Mucosa of stomach (tissue), 1 donor: ENCODE measurements around the gene EPS15.
A peak's percentile ranks its signal among the peaks of the same experiment; 100 is the strongest.

ENCODE experiments used
- H3K27me3 ChIP-seq: one replicate; pipeline ENCODE4 v1.7.0; 2013; ENCODE audit warnings: mild to moderate bottlenecking, low read length; ENCODE audit not compliant: control insufficient read depth, insufficient read depth
- H3K36me3 ChIP-seq: one replicate; pipeline ENCODE4 v1.7.0; 2013; ENCODE audit warnings: low read length; ENCODE audit not compliant: control insufficient read depth, insufficient read depth
- H3K4me1 ChIP-seq: one replicate; pipeline ENCODE4 v1.7.0; 2013; ENCODE audit warnings: mild to moderate bottlenecking, low read length; ENCODE audit not compliant: control insufficient read depth, insufficient read depth
- H3K4me3 ChIP-seq: one replicate; pipeline ENCODE4 v1.7.0; 2013; ENCODE audit warnings: low read length
- H3K9ac ChIP-seq: one replicate; pipeline ENCODE4 v1.7.0; 2013; ENCODE audit warnings: mild to moderate bottlenecking, low read length, moderate library complexity
- H3K9me3 ChIP-seq: one replicate; pipeline ENCODE4 v1.7.0; 2013; ENCODE audit warnings: mild to moderate bottlenecking, low read length, moderate library complexity; ENCODE audit not compliant: control insufficient read depth
- donor health status: Pancreatic carcinoma.

EPS15 gene

DNA sequence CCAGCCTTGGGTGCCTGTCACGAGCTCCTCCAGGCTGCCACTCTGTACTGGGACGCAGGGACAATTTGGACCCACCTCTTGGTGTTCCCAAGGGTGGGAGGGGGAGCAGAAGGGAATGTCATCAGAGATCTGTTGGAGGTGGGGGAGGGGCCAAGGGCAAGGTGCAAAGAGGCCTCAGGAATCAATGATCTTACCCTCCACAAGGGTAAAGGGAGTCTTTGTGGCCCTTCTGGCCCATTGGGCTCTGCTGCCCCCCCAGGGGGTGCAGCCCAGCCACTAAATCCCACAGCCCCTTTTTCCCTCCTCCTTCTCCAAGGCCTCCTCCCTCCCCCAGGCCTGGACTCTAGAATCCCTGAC, 197.2 kb downstream of the EPS15 start:
- H3K36me3 ChIP-seq: no peaks in the 10 kb centered on the region
- H3K4me3 ChIP-seq: no peak overlapping the region
- H3K27me3 ChIP-seq: no peaks in the 10 kb centered on the region
- no peaks in the 10 kb centered on the region for H3K9me3 ChIP-seq
- no peak overlapping the region for H3K9ac ChIP-seq
- H3K4me1 ChIP-seq: peaks cover 28% of the 10 kb centered on the region

DNA sequence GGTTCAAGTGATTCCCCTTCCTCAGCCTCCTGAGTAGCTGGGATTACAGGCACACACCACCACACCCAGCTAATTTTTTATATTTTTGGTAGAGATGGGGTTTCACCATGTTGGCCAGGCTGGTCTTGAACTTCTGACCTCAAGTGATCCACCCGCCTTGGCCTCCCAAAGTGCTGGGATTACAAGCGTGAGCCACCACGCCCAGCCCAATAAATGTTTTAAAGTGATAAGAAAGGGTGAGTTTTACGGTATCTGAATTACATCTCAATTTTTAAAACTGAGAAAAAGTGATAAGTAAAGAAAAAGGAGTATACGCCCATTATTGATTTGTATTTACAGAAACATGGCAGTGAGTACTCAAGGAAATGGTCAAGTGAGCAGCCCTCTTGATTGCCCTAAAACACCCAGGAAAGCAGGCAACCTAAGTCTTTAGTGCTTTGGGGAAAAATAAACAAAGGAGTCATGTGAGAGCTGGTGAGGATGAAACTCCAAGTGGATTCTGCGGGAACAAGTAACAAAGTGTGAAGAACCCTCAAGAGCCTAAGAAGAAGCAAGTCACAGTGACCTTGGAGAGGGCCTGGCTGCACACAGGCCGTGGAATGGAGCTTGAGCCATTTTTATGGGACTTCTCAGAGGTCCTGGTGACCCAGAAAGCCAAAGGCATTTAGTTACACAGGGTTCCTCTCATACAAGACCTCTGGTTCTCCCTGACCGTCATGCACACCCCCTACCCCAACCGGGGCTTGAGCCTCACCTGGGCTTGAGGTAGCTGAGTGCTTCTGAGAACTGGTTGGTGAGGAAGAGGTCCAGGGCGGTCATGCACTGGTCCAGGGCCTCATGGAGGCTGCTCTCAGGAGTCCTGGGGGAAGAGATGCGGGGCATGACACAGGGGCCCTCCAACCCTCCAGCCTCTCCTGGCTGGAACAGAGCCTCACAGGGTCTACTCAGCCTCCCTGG, 197.8 kb downstream of the EPS15 start:
- H3K36me3 ChIP-seq: no peaks in the 10 kb centered on the region
- H3K4me3 ChIP-seq: no peak overlapping the region
- H3K9ac ChIP-seq: no peak overlapping the region
- no peaks in the 10 kb centered on the region for H3K27me3 ChIP-seq
- peaks cover 24% of the 10 kb centered on the region for H3K4me1 ChIP-seq
- H3K9me3 ChIP-seq: no peaks in the 10 kb centered on the region

DNA sequence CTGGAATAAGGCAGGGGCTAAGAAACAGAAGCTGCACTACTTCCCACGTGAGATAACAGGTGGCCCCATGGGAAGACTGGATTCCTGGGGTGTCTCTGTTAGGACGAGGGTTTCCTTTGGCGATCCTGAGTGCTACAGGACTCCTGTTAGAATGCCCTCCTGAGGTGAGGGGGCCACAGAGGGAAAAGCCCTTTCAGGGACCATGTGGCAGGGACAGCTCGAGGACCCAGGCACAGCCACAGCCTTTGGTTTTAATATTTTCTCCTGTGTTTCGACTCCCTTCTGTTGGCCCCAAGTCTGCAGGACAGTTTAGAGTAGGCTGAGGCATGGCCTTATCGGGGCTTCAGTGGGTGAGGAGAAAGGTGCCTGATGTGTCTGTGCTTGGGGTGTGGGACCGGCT, 201.3 kb downstream of the EPS15 start:
- Histone ChIP-seq H3K9me3 (no peaks in the 10 kb centered on the region), H3K27me3 (no peaks in the 10 kb centered on the region), H3K4me3 (no peak overlapping the region), H3K4me1 (peaks cover 29% of the 10 kb centered on the region), H3K9ac (no peak overlapping the region), H3K36me3 (peaks cover under 1% of the 10 kb centered on the region)

DNA sequence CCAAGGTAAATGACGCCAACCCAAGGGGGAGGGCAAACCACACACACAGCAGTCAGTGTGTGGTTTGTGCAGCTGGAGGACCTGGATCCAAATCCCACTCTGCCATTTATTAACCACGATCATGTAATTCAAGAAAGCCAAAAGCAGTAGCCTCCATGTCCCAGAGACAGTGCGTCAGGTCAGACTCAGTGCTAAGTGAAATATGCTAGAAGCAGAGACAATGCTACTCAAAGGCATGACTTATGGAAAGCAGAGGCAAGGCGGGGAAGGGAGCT, 202.3 kb downstream of the EPS15 start:
- Histone ChIP-seq H3K36me3 (peaks cover 9% of the 10 kb centered on the region), H3K4me3 (no peak overlapping the region), H3K9ac (no peak overlapping the region), H3K27me3 (no peaks in the 10 kb centered on the region), H3K9me3 (no peaks in the 10 kb centered on the region), H3K4me1 (peaks cover 29% of the 10 kb centered on the region)

DNA sequence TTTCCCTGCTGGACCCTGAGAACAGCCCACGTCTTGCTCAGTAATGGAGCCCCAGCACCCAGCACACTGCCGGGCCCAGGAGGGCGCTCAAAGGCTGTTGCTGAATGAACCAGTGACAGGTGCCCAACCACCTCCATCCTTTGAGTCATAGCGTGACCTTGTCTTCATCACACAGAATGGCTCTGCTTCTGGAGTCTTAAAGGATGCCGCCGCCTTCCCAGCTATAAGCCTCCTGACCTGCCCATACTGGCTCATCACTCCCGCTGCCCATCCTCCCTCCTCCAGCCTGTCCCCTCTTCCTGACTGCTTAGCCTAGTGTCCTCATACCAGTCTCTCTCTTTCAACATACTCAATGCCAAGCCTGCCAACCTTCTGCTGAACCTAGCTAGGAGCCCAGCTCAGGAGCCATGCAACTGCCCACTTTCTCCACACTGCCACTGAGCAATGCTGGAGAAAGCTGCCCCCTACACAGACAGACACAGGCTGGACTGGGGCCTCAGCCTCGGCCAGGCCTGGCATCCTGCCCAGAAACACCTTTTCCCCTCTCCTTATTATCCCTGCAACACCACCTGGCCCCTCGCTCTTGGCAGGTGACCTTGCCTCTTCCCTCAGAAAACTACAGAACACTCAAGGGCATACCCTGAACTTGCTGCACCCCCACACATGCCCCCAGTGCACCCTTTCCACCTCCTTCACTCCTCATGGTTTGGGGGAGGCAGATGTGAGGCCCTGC, 202.8 kb downstream of the EPS15 start:
- H3K27me3 ChIP-seq: no peaks in the 10 kb centered on the region
- H3K36me3 ChIP-seq: peaks cover 9% of the 10 kb centered on the region
- H3K9me3 ChIP-seq: no peaks in the 10 kb centered on the region
- no peak overlapping the region for H3K9ac ChIP-seq
- peaks cover 25% of the 10 kb centered on the region for H3K4me1 ChIP-seq
- H3K4me3 ChIP-seq: no peak overlapping the region

DNA sequence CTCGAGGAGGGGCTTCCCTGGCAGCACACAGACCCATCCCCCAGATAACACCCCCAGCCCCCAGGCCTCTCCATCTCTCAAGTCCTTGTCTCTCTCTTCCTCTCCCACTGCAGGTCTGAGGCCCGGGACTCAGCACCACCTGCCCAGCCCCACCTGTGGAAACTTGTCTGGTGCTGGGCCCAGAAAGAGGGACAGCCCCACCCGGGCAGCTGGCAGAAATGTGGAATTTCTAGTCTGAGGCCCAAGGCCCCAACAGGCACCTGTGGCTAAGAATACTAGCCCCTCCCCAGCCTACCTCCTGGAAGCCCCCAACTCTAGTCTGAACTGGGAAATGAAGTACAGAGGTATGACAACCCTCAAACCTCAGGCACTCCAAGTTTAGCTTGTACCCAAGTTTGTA, 204.1 kb downstream of the EPS15 start:
- Histone ChIP-seq H3K27me3 (no peaks in the 10 kb centered on the region), H3K9ac (no peak overlapping the region), H3K9me3 (no peaks in the 10 kb centered on the region), H3K4me1 (peaks cover 22% of the 10 kb centered on the region), H3K4me3 (no peak overlapping the region), H3K36me3 (peaks cover 9% of the 10 kb centered on the region)

DNA sequence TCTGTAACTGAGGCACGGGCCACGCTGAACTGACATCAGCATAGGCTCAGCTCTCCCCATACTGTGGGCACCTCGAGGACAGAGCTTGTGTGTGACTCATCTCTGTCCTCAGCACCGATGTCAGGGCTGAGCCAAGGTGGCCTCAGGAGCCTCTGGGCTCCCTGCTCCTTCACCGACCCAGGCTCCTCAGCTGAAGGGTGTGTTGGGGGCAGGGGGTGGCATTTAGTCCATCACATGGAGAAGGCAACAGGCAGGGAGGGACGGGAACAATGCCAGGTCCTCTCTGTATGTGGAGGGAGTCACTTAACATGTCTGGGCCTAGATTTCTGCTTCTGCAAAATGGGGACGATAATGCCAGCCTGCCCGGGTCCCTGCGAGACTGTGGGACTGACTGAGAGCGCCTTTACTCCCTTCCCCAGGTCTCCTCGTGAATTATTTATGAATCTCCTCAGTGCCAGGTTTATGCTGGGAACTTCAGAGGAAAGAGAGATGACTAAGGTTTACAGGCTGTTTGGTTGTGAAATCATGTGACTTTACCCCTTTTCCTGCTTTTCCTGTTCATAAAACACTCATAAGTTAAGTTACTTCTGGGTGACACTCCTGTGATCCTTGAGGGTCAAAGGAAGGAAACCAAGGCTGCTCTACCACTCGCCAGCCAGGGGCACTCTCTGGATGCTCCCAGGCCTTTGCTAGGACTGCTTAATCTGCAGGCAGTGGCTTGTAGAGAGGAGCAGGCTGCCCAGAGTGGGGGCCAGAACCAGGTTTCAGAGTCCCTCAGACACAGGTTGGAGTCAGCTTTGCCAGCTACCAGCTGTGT, 204.9 kb downstream of the EPS15 start:
- H3K36me3 ChIP-seq: peaks cover 9% of the 10 kb centered on the region
- no peaks in the 10 kb centered on the region for H3K27me3 ChIP-seq
- peaks cover 26% of the 10 kb centered on the region for H3K4me1 ChIP-seq
- H3K9me3 ChIP-seq: no peaks in the 10 kb centered on the region
- peak overlapping the region; percentile 13 for H3K9ac ChIP-seq
- H3K4me3 ChIP-seq: no peak overlapping the region

DNA sequence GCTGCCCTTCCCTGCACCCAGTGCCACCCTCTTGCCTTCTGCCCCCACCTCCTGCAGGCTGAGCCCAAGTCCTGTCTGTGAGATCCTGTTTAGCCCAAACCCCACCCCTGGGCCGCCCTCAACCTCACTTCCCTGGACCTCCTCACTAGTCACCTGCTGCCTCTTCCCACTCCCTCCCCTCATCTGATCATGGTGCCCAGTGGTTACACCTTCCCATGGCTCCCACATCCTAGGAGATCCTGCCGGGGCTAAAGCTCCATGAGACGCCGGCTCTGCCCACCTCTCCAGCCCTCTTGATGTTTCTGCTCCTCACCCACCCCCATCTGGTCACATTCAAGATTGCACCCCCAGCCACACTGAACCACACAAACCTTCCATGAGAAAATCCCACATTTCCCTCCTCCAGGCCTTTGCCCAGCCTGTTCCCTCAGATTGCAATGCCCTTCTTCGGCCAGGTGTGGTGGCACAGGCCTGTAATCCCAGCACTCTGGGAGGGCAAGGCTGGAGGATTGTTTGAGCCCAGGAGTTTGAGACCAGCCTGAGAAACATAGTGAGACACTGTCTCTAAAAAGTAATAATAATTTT, 205.7 kb downstream of the EPS15 start:
- peaks cover 26% of the 10 kb centered on the region for H3K4me1 ChIP-seq
- H3K9ac ChIP-seq: no peak overlapping the region
- no peak overlapping the region for H3K4me3 ChIP-seq
- H3K36me3 ChIP-seq: peaks cover 9% of the 10 kb centered on the region
- H3K27me3 ChIP-seq: no peaks in the 10 kb centered on the region
- no peaks in the 10 kb centered on the region for H3K9me3 ChIP-seq

DNA sequence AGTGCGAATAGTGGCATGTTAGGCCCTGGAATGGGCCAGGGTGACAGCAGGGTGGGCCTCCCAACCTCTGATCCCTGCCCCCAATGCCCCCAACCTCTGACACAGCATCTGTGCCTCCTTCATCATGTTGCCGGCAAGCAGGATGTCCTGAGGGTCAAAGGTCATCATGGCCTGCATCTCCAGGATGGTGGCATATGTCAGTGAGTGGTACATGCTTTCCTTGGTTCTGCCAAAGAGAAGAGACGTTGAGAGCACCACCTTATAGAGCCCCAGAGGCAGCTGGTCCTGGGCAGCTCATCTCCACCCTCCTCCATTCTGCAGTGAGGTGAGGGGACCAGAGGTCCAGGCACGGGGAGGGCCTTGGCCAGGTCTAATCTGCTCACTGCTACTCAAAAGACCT, 206.3 kb downstream of the EPS15 start:
- no peak overlapping the region for H3K4me3 ChIP-seq

DNA sequence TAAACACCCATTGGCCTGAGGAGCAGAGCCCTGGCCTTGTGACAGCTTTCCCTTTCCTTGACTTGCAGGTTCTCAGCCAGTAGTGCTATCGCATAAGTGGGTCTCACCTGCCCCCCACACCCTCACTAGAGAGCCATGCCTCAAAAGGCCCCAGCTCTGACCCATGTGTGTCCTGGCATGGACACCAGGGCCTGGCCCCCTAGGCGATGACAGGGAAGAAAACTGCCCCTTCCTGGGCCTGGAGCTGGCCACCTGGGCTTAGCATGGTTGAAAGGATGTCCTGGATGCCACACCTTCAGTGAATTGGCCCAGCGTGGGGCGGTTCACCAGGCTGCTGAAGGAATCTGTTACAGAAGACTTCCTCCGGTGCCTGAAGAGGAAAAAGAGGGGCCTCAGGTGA, 207.2 kb downstream of the EPS15 start:
- Histone ChIP-seq H3K4me3 (no peak overlapping the region), H3K4me1 (peaks cover 25% of the 10 kb centered on the region), H3K36me3 (peaks cover 9% of the 10 kb centered on the region), H3K27me3 (no peaks in the 10 kb centered on the region), H3K9ac (no peak overlapping the region), H3K9me3 (no peaks in the 10 kb centered on the region)

More for the DNA sequence above, 206.3 kb downstream of the EPS15 start:
- peaks cover 26% of the 10 kb centered on the region for H3K4me1 ChIP-seq
- H3K9me3 ChIP-seq: no peaks in the 10 kb centered on the region
- no peaks in the 10 kb centered on the region for H3K27me3 ChIP-seq
- peaks cover 9% of the 10 kb centered on the region for H3K36me3 ChIP-seq
- H3K9ac ChIP-seq: no peak overlapping the region

DNA sequence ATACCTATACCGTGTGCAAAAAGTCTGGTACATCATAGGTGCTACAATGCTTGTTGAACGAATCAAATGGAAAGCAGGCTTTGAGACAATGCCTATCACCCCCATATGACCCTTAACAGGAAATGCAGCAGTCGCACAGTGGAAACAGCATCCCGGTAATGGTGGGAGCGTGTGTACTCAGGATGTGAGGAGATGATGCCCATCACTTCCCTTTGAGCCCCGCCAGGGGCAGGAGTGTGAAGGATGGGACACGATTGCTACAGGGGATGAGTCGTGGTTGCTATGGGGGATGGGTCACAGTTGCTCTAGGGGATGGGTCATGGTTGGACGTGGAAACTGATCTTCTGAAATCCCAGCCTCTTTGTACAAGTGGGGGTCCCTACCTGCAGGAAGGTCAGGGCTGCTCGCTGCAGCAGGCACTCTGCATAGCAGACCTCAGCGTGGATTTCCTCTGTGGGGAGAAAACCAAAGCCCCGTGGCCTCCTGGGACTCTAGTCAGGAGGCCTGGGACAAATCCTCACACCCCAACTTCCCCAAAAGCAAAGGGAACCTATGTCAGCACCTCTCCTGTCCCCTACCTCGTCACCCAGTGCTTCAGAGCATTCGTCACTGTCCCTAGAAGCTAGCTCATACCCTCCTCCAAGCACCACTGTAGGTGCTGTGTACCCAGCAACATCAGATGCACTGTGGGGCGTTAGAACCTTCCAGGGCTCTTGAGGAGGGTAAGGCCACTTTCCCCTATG, 208.0 kb downstream of the EPS15 start:
- no peaks in the 10 kb centered on the region for H3K9me3 ChIP-seq

More for the DNA sequence above, 208.0 kb downstream of the EPS15 start:
- H3K4me3 ChIP-seq: no peak overlapping the region
- no peaks in the 10 kb centered on the region for H3K27me3 ChIP-seq
- H3K4me1 ChIP-seq: peaks cover 27% of the 10 kb centered on the region
- peaks cover 9% of the 10 kb centered on the region for H3K36me3 ChIP-seq
- no peak overlapping the region for H3K9ac ChIP-seq
